Activated naive CD4-positive, alpha-beta T cell (primary cell): ENCODE measurements around the gene TMEM203.

Experiments
- DNase-seq, 4 experiments: peaks; one replicate each; lab custom pipeline; 2025; lab: John Stamatoyannopoulos, UW

Gene TMEM203

DNA sequence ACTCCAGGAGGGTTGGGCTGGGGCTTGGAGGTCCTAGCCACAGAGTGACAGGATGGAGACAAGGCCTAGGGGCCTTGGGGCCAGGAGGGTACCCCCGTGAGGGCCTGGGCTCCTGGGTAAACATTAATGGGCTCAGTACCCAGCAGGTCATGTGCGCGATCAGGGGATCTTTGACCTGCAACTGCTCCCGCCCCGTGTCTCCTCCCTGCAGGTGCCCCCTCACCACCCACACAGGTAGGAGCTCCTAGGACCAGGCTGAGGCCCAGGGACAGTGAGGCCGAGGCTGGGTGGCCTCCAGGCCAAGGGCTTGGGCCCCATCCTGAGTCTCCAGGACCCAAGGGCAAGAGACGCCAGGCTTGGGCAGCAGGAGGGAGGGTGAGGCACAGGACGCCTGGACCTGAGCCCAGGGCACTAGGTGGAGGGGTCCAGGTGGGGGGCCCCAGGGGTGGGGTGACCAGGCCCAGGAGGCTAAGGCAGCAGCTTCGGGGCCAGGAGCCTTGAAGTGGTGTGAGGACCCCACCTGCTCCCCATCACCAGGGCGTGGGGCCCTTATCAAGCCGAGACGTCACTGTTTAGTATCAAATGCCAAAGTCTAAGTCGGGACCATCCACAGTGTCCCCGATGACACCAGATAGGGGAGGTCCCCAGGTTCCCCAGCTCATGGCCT, 25.4 kb upstream of the TMEM203 start, which contains the start of gene SLC34A3:
Gene SLC34A3 (plus strand): TSS at position 197 of the 667 bp plus-strand sequence. CDS start 802 bp downstream, outside the sequence.
- DNase-seq: no peak

- DNase-seq: no peak
These were observed 24.7 kb upstream of the TMEM203 start for GRCh38 chr9:137229903-137230704.

DNA sequence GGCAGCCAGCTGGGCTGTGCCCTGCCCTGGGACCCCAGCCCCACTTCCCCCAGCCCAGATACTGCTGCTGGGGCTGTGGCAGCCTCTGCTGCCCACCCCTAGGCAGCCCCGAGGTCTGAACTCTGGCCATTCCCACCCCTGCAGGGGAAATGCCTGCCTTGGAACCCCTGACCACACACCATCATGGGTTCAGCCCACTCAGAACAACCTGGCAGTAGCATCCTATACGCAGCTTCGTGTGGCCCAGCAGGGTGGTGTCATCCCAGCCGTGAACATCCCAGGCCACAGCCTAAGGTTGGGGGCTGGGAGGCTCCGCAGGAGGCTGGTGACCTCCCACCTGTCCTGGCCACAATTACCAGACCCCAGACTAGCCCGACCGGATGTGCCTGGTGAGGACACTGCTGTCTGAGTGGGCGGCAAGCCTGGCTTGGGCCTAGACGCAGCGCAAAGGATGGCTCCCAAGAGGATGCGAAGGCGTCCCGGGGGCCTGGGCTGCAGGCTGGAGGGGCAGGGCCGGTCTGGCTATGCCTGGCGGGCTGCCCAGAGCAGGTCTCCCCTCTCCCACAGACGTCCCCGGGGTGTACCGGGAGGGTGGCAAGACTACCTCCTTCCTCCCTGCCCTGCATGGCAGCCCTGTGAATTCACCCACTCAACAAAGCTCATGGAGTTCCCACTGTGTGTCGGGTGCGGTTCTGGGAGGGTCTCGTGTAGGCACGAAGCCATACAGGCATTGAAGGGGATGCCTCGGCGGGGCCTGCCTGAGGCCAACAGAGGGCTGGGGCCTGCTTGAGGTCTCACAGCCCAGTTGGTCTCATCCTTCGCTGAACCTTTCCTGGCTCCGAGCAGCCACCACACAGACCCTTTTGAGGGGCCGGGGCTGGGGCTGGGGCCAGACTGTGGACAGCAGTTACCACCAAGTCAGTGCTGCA, 23.8 kb upstream of the TMEM203 start:
- DNase-seq: no peak

GRCh38 chr9:137228506-137228967, 23.1 kb upstream of the TMEM203 start:
- no peak for DNase-seq

DNA sequence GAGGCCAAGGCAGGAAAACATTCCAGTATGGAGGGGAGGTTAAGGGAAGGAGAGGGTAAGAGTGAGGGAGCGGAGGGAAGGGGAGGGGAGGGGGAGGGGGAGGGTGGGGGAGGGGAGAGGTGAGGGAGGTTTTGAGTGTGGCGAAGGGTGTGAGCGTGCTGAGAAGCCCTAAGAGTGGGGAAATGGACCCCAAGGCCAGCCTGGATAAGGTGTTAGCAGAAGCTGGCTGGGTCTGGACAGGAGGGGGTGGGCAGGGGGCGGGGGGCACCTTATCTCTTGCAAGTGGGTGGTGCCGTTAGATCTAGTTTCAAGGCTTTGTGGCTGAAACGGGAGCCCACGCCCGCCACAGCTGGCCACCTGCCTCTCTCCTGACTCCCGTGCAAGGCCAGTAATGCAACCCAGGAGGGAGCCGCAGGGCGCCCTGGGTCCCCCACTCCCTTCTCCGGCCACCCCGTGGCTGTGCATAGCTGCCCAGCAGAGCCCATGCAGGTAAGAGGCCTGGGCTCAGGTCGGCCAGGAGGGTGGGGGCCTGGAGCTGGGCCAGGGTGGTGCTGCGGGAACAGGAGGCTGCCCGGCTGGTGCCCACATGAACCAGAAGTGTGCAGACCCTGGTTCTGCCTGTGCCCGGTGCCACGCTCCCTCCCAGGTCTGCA, 22.5 kb upstream of the TMEM203 start:
- no peak for DNase-seq

DNA sequence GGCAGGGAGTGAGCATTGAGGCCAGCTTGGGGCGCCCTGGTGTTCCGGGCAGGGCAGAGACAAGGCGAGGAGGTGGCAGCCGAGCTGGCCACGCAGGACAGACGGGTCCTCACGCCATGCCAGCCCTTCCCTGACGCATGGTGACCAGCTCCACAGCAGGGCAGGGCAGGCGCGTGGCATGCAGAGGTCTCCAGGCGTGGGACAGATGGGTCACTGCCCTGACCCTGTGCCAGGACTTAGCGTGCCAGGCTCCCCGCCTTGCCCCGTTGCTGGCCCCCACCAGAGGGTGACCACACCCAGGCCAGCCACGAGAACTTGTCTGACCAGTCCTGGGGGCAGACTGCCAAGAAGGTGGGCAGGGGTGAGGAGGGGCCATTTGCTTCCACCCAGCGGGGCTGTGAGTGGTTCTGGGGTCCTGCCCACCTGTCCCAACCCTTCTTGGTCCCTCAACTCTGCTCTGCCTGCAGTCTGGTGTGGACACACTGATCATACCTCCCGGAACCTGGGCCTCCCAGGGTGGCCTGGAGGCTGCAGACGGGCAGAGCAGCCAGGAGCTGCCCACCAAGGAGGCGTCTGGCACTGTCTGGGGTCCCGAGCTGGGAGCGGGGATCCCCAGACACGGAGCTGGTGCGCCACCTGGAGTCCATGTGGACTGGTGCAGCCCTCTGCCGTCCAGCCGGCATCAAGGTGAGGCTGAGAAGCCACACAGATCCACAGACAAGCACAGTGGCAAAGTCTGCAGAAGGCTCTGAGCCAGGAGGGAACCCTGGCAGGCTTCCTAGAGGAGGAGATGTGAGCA, 21.8 kb upstream of the TMEM203 start, which contains the start of gene RNF224:
Gene RNF224 (plus strand): TSS at position 449 of the 799 bp plus-strand sequence. CDS start 834 bp downstream, outside the sequence.
- DNase-seq: peak; percentile 51 to 79 (median 69)

GRCh38 chr9:137226338-137227053, 21.0 kb upstream of the TMEM203 start:
- no peak for DNase-seq

DNA sequence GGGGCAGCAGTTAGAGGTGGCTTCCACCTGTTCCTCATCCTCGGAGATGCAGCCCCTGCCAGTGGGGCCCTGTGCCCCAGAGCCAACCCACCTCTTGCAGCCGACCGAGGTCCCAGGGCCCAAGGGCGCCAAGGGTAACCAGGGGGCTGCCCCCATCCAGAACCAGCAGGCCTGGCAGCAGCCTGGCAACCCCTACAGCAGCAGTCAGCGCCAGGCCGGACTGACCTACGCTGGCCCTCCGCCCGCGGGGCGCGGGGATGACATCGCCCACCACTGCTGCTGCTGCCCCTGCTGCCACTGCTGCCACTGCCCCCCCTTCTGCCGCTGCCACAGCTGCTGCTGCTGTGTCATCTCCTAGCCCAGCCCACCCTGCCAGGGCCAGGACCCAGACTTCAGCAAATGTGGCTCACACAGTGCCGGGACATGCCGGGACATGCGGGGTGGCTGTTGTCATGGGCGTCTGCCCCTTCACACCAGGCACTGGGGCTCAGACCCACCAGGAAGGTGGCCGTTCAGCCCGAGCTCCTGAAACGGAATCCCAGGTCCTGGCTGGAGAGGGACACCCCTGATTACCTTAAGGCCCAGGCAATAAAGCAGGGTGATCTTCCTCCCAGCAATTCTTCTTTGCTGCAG, 20.4 kb upstream of the TMEM203 start:
- no peak for DNase-seq

GRCh38 chr9:137224830-137225694, 19.6 kb upstream of the TMEM203 start, which contains the start of gene CYSRT1:
Gene CYSRT1, plus strand, starts transcription at chr9:137225174. Its CDS starts 448 bp downstream, at chr9:137225622.
- DNase-seq: no peak

DNA sequence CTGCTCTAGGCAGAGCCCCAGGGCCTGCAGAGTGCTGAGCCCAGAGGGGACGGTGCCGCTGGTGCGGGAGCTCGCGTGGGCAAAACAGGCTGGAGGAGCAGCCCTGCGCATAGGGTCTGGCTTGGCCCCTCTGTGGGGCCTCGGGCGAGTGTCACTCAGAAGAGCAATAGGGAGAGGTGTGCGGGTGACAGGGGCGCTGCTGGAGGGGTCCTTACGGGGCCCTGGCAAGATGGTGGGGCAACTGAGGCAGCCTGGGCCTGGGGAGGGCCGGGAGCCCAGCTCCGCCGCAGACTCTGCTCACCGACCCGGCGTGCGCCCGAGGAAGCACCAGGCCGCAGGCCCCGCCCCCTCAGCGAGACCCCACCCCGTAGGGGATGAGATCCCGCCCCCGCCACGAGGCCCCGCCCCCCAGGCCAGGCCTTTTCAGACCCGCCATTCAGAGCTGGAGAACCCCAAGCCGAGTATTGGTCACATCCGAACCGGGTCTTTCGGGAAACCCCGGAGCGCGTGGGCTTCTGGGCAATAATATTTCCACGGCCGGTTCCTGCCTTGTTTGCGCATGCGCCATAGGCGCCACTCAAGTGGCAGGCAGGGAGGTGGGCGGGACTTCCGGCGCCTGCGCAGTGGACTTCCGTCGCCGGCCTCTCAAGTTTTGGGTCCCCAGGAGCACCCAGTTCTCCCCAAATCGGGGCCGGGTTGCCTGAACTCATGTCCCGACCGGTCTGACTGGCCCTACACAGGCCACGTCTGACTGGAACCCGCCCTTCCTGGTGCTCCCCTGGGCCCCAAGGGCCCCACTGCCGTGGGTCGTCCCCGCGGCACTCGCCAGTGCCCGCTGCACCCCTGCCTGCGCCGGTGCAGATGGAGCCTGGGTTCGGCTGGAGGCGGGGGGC, 17.9 kb upstream of the TMEM203 start:
- DNase-seq: peak; percentile 98 to 99 (median 98)

DNA sequence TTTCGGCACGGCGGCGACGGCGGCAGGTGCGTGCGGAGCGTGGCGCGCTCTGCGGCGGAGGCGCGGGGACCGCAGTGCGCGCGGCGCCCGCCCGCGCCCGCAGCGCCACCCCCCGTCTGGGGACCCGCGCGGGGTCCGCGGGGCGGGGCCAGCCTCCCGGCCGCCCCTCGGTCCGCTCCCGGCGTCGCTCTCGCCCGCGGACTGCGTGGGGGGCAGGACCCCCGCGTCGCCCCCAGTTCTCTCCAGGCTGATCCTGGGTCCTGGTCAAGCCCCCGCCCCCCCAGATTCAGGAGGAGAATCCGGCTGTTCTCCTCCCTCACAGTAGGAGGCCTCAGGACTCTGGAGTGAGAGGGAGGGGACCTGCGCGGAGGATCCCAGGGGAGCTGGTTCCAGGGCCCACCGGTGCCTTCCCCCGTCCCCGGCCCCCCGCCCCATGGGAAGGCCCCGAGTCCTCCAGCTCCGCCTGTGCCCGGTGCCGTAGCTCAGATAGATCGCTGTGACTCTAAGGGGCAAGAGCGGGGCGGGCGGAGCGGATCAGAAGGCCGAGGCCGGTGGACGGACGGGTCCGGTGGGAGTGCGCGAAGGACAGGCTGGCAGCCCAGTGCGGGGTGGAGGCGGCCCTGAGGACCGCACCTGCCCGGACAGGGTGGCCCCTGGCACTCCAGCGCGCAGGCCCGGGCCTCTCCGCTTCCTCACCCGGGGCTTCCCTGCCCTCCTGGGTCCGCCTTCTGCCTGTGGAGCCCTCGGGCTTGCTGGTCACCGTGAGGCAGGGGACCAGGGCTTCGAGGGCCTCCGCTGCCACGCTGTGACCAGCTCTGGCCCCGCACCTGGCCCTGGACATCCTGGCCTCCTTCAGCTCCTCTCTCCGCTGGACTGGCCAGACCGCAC, 17.0 kb upstream of the TMEM203 start, which contains the start of gene RNF208:
Gene RNF208 (minus strand): TSS at position 51 of the 888 bp plus-strand sequence. CDS start 1,028 bp downstream, outside the sequence.
- no peak for DNase-seq

DNA sequence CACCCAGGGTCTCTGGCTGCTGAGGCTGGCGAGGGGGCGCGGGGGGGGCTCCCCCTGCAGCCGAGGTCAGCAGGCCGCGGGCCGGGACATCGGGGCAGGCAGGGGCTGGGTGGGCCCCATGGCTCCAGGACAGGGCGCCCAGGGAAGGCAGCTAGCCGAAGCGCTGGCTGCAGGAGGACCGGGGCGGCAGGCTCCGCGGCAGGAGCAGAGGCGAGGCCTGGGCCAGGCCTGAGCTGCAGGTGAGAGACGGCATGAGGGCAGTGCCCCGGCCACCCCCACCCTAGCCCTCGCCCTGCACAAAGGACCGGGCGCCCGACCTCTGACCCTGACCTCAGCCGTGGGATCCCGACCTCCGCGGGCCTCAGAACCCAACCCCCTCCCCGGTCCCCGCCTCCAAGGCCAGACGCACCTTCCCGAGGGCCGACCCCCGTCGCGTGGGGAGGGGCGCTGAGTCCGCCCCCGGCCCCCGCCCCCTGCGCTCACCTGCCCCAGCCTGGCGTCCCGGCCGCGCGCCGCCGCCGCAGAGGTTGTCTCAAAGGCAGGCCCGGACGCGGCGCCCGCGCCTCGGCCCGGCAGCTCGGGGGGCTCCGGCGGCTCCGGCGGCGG, 16.2 kb upstream of the TMEM203 start:
- DNase-seq: no peak

- no peak for DNase-seq
These were observed 15.7 kb upstream of the TMEM203 start for GRCh38 chr9:137221095-137221505.

DNA sequence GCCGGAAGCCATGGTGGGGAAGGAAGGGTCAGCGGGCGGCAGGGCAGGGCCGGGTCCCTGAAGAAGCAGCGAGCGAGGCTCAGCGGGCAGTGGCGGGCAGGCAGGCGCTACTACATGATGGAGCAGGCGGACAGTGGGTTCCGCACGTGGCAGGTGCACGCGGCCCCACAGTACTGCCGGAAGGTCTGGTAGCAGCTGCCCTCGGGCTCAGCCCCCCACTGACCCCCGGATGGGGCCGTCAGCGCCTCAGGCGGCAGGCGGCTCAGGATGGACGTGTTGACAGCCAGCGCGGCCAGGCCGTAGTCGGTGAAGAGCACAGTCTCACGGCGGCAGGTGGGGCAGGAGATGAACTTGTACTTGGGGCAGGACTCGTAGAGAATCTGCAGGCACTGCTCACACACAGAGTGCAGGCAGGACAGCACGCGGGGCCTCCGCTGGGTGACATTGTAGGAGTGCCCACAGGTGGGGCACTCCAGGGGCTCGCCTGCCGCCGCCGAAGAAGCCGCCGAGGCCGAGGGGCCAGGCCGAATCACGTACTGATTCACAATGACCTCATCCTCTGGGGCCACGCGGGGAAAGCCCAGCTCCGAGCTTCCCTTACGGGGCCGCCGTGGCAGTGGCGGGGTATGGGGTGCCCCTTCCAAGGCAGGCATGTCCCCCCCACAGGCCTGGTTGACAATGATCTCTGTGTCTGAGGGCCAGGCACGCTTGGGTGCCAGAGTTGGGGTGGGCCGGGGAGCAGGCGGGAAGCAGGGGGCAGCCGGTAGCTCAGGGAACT, 15.1 kb upstream of the TMEM203 start:
- DNase-seq: no peak
